Endodermal cell (in vitro differentiated cells): ENCODE measurements around the gene TMEM174. TPM values are rescaled to one million over a fixed set of nuclear protein-coding genes. Genes with fewer than 3 reads are reported as not detected.

Experiments used
- DNase-seq: peaks from one replicate; pipeline ENCODE4 v3.0.0-alpha.2; 2017
- H3K27ac ChIP-seq: 2 replicates; pipeline ENCODE4 v1.5.1; 2013; ENCODE audit warnings: mild to moderate bottlenecking, low read depth, low read length, moderate library complexity
- H3K27me3 ChIP-seq: 2 replicates; pipeline ENCODE4 v1.6.1; 2013; ENCODE audit warnings: mild to moderate bottlenecking, low read length, moderate library complexity; ENCODE audit not compliant: insufficient read depth, control insufficient read depth, poor library complexity, severe bottlenecking
- H3K36me3 ChIP-seq: 2 replicates; pipeline ENCODE4 v1.7.0; 2013; ENCODE audit warnings: mild to moderate bottlenecking, low read length, moderate library complexity; ENCODE audit not compliant: control insufficient read depth, insufficient read depth
- H3K4me1 ChIP-seq: one replicate; pipeline ENCODE4 v1.7.0; 2013; ENCODE audit warnings: low read length; ENCODE audit not compliant: control insufficient read depth, insufficient read depth
- H3K4me3 ChIP-seq: 2 replicates; pipeline ENCODE4 v1.5.1; 2013; ENCODE audit warnings: mild to moderate bottlenecking, low read length, moderate library complexity
- H3K9ac ChIP-seq: 2 replicates; pipeline ENCODE4 v1.6.1; 2013; ENCODE audit warnings: mild to moderate bottlenecking, low read length, moderate library complexity; ENCODE audit not compliant: poor library complexity, severe bottlenecking; ENCODE audit errors: extremely low read depth
- H3K9me3 ChIP-seq: 2 replicates; pipeline ENCODE4 v1.6.1; 2013; ENCODE audit warnings: mild to moderate bottlenecking, low read length, moderate library complexity; ENCODE audit not compliant: control insufficient read depth
- H3K27ac Mint-ChIP-seq: 2 replicates; pipeline ENCODE4 v1.8.0; 2020; ENCODE audit warnings: mixed read lengths
- H3K27me3 Mint-ChIP-seq: 2 replicates; pipeline ENCODE4 v1.8.0; 2021; ENCODE audit warnings: mild to moderate bottlenecking, mixed read lengths; ENCODE audit not compliant: insufficient read depth
- H3K36me3 Mint-ChIP-seq: 2 replicates; pipeline ENCODE4 v1.8.0; 2020; ENCODE audit warnings: low read depth, mixed read lengths
- H3K4me1 Mint-ChIP-seq: 2 replicates; pipeline ENCODE4 v1.8.0; 2020; ENCODE audit warnings: mixed read lengths
- H3K4me3 Mint-ChIP-seq: 2 replicates; pipeline ENCODE4 v1.8.0; 2020; ENCODE audit warnings: mild to moderate bottlenecking, moderate library complexity, mixed read lengths
- H3K9me3 Mint-ChIP-seq: 2 replicates; pipeline ENCODE4 v1.8.0; 2020; ENCODE audit warnings: mild to moderate bottlenecking, mixed read lengths
- CTCF ChIP-seq: fragments of 200-600 bp; sonication (generic); conservative IDR thresholded peaks from 2 replicates; pipeline ENCODE4 v1.5.0; 2021; ENCODE audit warnings: antibody characterized with exemption, mild to moderate bottlenecking
- WGBS, 2 experiments: methylation state at CpG; one replicate each; pipeline versions ENCODE4 v1.1.5 to v1.1.7; 2013; ENCODE audit warnings: missing lambda C conversion rate in 2 of 2, mixed read lengths in 1 of 2; ENCODE audit not compliant: insufficient coverage in 1 of 2, insufficient read length in 1 of 2; 5-methylcytosine and 5-hydroxymethylcytosine counted together
- total RNA-seq, 2 donors: library from RNA; stranded (reverse); fragmentation: NEBNext Ultra II Directional in 1 of 2; extraction: Animal tissue kit (Norgen Biotek cat#: 25700) in 1 of 2; gene quantifications; 2 replicates in 1 of 2; 3 replicates in 1 of 2; pipeline ENCODE4 v1.2.1, GENCODE V29; 2021

Gene TMEM174
- total RNA-seq, 2 donors from 2014 or later, result not detected

- 87% methylated on average over 3 of the region's 3 CpGs; no CpG with 5 or more reads in 1 of the 2 experiments for WGBS, 2 experiments
- H3K36me3 ChIP-seq, result no peaks in the 10 kb centered on the region
- Mint-ChIP-seq H3K9me3 (peaks cover 2% of the 10 kb centered on the region), H3K27me3 (peaks cover 2% of the 10 kb centered on the region), H3K4me3 (no peak overlapping the region), H3K4me1 (peaks cover 27% of the 10 kb centered on the region), H3K36me3 (no peaks in the 10 kb centered on the region), H3K27ac (no peak overlapping the region)
- H3K27ac ChIP-seq, result no peak overlapping the region
- no peak for DNase-seq
- H3K4me1 ChIP-seq, result no peaks in the 10 kb centered on the region
- H3K9ac ChIP-seq, result no peak overlapping the region
- H3K4me3 ChIP-seq, result no peak overlapping the region
- no peaks in the 10 kb centered on the region for H3K9me3 ChIP-seq
- TF ChIP-seq CTCF, result no peak
- no peaks in the 10 kb centered on the region for H3K27me3 ChIP-seq
These were observed 41.1 kb upstream of the TMEM174 start for GRCh38 chr5:73131711-73132425.

- Histone ChIP-seq H3K27ac (no peak overlapping the region), H3K4me1 (no peaks in the 10 kb centered on the region), H3K36me3 (no peaks in the 10 kb centered on the region), H3K9ac (no peak overlapping the region), H3K9me3 (no peaks in the 10 kb centered on the region), H3K27me3 (no peaks in the 10 kb centered on the region), H3K4me3 (no peak overlapping the region)
- H3K4me1 Mint-ChIP-seq, result peaks cover 27% of the 10 kb centered on the region
- H3K4me3 Mint-ChIP-seq, result no peak overlapping the region
- no peaks in the 10 kb centered on the region for H3K36me3 Mint-ChIP-seq
- TF ChIP-seq CTCF, result no peak
- H3K27ac Mint-ChIP-seq, result no peak overlapping the region
- 83 to 97% methylated on average over 1 to 2 of the region's 2 CpGs for WGBS, 2 experiments
- peaks cover 2% of the 10 kb centered on the region for H3K27me3 Mint-ChIP-seq
- no peak for DNase-seq
- H3K9me3 Mint-ChIP-seq, result peaks cover 2% of the 10 kb centered on the region
These were observed 40.2 kb upstream of the TMEM174 start for GRCh38 chr5:73132759-73133158.

- Mint-ChIP-seq H3K27ac (peak overlapping the region; percentile 41), H3K27me3 (peaks cover under 1% of the 10 kb centered on the region)
These were observed 38.0 kb upstream of the TMEM174 start for GRCh38 chr5:73135021-73135420.

More at GRCh38 chr5:73135021-73135420, 38.0 kb upstream of the TMEM174 start:
- no peak overlapping the region for H3K9ac ChIP-seq
- H3K36me3 ChIP-seq, result no peaks in the 10 kb centered on the region
- no peak for DNase-seq
- H3K36me3 Mint-ChIP-seq, result no peaks in the 10 kb centered on the region
- no peaks in the 10 kb centered on the region for H3K9me3 Mint-ChIP-seq
- peaks cover 27% of the 10 kb centered on the region for H3K4me1 Mint-ChIP-seq
- TF ChIP-seq CTCF, result no peak
- no peak overlapping the region for H3K4me3 Mint-ChIP-seq
- no peaks in the 10 kb centered on the region for H3K9me3 ChIP-seq
- no peak overlapping the region for H3K4me3 ChIP-seq
- no peaks in the 10 kb centered on the region for H3K4me1 ChIP-seq
- no peak overlapping the region for H3K27ac ChIP-seq
- WGBS, 2 experiments, result 88 to 91% methylated on average over 3 of the region's 3 CpGs
- H3K27me3 ChIP-seq, result no peaks in the 10 kb centered on the region
